Natural killer cell treated with Interleukin-12 subunit alpha and Interleukin-12 subunit beta and Interleukin-15 and Interleukin-18, amount 100 ng/mL, for 72 hours (primary cell): ENCODE measurements around the gene OR10A4. TPM values are rescaled to one million over a fixed set of nuclear protein-coding genes. Genes with fewer than 3 reads are reported as not detected.

Source experiments
- ATAC-seq, 2 donors: fragments of 150-1000 bp; cut with Tn5 transposase in 1 of 2; sonication (Bioruptor Pico), chemical (Tn5 transposase) in 1 of 2; 2 replicates each; pipeline ENCODE4 v1.10.0; 2021
- DNase-seq: peaks from one replicate; pipeline ENCODE4 v3.0.0; 2022; ENCODE audit warnings: low spot score
- H3K27ac Mint-ChIP-seq, 2 donors: 1 replicate in 1 of 2; 2 replicates in 1 of 2; pipeline ENCODE4 v1.8.0; 2022; ENCODE audit warnings: mixed read lengths in 2 of 2, mild to moderate bottlenecking in 1 of 2, moderate library complexity in 1 of 2
- H3K27me3 Mint-ChIP-seq, 2 donors: 1 replicate in 1 of 2; 2 replicates in 1 of 2; pipeline ENCODE4 v1.8.0; 2022; ENCODE audit warnings: mixed read lengths in 2 of 2
- H3K36me3 Mint-ChIP-seq: one replicate; pipeline ENCODE4 v1.8.0; 2022; ENCODE audit warnings: mixed read lengths
- H3K4me1 Mint-ChIP-seq, 2 donors: 1 replicate in 1 of 2; 2 replicates in 1 of 2; pipeline ENCODE4 v1.8.0; 2022; ENCODE audit warnings: low read depth in 2 of 2, mixed read lengths in 2 of 2, mild to moderate bottlenecking in 1 of 2
- H3K4me3 Mint-ChIP-seq: one replicate; pipeline ENCODE4 v1.8.0; 2022; ENCODE audit warnings: mixed read lengths
- H3K9me3 Mint-ChIP-seq: 2 replicates; pipeline ENCODE4 v1.8.0; 2022; ENCODE audit warnings: mixed read lengths
- total RNA-seq, 2 donors: library from RNA; stranded (reverse); gene quantifications; one replicate each; pipeline ENCODE4 v1.2.3, GENCODE V29; 2022

The OR10A4 gene
- total RNA-seq, 2 donors from 2014 or later = not detected

GRCh38 chr11:6920702-6921101 is 44.3 kb downstream of the OR10A4 start, which contains the start of gene OR2D3:
OR2D3 (plus strand) TSS chr11:6921002; CDS start chr11:6921002, 0 bp downstream.
- Mint-ChIP-seq H3K4me1 (peaks cover 0 to 2% of the 10 kb centered on the region in 2 donors), H3K27me3 (peaks cover 21 to 50% of the 10 kb centered on the region in 2 donors), H3K36me3 (peaks cover under 1% of the 10 kb centered on the region), H3K4me3 (no peak within 1 kb of the TSS), H3K9me3 (peaks cover 7% of the 10 kb centered on the region), H3K27ac (no peak within 1 kb of the TSS)
- no peak for DNase-seq
- no peak for ATAC-seq

GRCh38 chr11:6925007-6925577 is 48.7 kb downstream of the OR10A4 start:
- peaks cover 10% of the 10 kb centered on the region for H3K9me3 Mint-ChIP-seq
- peaks cover 37 to 63% of the 10 kb centered on the region in 2 donors for H3K27me3 Mint-ChIP-seq
- no peak for ATAC-seq
- H3K4me3 Mint-ChIP-seq = no peak overlapping the region
- no peak overlapping the region for H3K27ac Mint-ChIP-seq
- DNase-seq = no peak
- peaks cover 5% of the 10 kb centered on the region for H3K36me3 Mint-ChIP-seq
- H3K4me1 Mint-ChIP-seq = peaks cover 10 to 16% of the 10 kb centered on the region in 2 donors

- Mint-ChIP-seq H3K4me3 (peak overlapping the region; percentile 50), H3K4me1 (peaks cover 10 to 16% of the 10 kb centered on the region in 2 donors), H3K27me3 (peaks cover 41 to 63% of the 10 kb centered on the region in 2 donors), H3K36me3 (peaks cover 5% of the 10 kb centered on the region), H3K9me3 (peaks cover 10% of the 10 kb centered on the region), H3K27ac (peak overlapping the region in 1 of 2 donors; percentile 2)
- ATAC-seq = no peak
- no peak for DNase-seq
Measured at GRCh38 chr11:6925636-6926207, 49.3 kb downstream of the OR10A4 start.

- Mint-ChIP-seq H3K27me3 (peaks cover 35 to 59% of the 10 kb centered on the region in 2 donors), H3K4me1 (peaks cover 10 to 16% of the 10 kb centered on the region in 2 donors), H3K36me3 (peaks cover 5% of the 10 kb centered on the region), H3K9me3 (peaks cover 6% of the 10 kb centered on the region), H3K4me3 (peak within 1 kb of the TSS; percentile 50), H3K27ac (peak within 1 kb of the TSS in 1 of 2 donors; percentile 2)
- DNase-seq = no peak
- peak; percentile 70 to 83 for ATAC-seq
Measured at GRCh38 chr11:6926208-6927029, 50.0 kb downstream of the OR10A4 start, which contains the start of gene ZNF215. ZNF215 (plus strand) TSS chr11:6926426; CDS start chr11:6932273, 5,847 bp downstream.

- no peak overlapping the region for H3K27ac Mint-ChIP-seq
- peaks cover 5% of the 10 kb centered on the region for H3K36me3 Mint-ChIP-seq
- peaks cover 2% of the 10 kb centered on the region for H3K9me3 Mint-ChIP-seq
- H3K27me3 Mint-ChIP-seq = peaks cover 32 to 54% of the 10 kb centered on the region in 2 donors
- peaks cover 10 to 16% of the 10 kb centered on the region in 2 donors for H3K4me1 Mint-ChIP-seq
- ATAC-seq = no peak
- DNase-seq = no peak
- H3K4me3 Mint-ChIP-seq = peak overlapping the region; percentile 50
Measured at GRCh38 chr11:6927030-6927617, 50.7 kb downstream of the OR10A4 start.

Other genes starting within 250 kb of the OR10A4 start
- gene DCHS1, start 220.8 kb upstream of the OR10A4 start, total RNA-seq = 1 to 10 TPM in 1 of 2 donors, under 1 TPM in 1; 0.73 to 1.6 TPM
- 10 to 100 TPM; 69.1 to 70.1 TPM for gene MRPL17, start 193.3 kb upstream of the OR10A4 start, total RNA-seq
- gene OR2AG2, start 104.6 kb upstream of the OR10A4 start, total RNA-seq = under 1 TPM in 1 of 2 donors, not detected in 1; 0.20 TPM
- gene OR2AG1, start 93.6 kb upstream of the OR10A4 start, total RNA-seq = not detected
- gene OR6A2, start 76.9 kb upstream of the OR10A4 start, total RNA-seq = under 1 TPM in 1 of 2 donors, not detected in 1; 0.20 TPM
- not detected for gene OR10A5, start 30.9 kb upstream of the OR10A4 start, total RNA-seq
- not detected for gene OR10A2, start 13.6 kb upstream of the OR10A4 start, total RNA-seq
- gene OR2D2, start 15.9 kb downstream of the OR10A4 start, total RNA-seq = not detected
- not detected for gene OR2D3, start 44.4 kb downstream of the OR10A4 start, total RNA-seq
- gene ZNF215, start 49.8 kb downstream of the OR10A4 start, total RNA-seq = 1 to 10 TPM in 1 of 2 donors, under 1 TPM in 1; 0.24 to 1.5 TPM
- not detected for gene ZNF214, start 143.7 kb downstream of the OR10A4 start, total RNA-seq
- not detected for gene NLRP14, start 143.9 kb downstream of the OR10A4 start, total RNA-seq
- gene RBMXL2, start 212.4 kb downstream of the OR10A4 start, total RNA-seq = not detected